ENCODE results near the gene TSPOAP1. TPM values are rescaled to one million over a fixed set of nuclear protein-coding genes. Genes with fewer than 3 reads are reported as not detected.

TSPOAP1 gene
- total RNA-seq, 2 experiments from 2014 or later, result 17.8 to 19.5 TPM

GRCh38 chr17:58353389-58353825 lies 24.8 kb upstream of the TSPOAP1 start:
- Mint-ChIP-seq H3K4me1 (ENCODE audit: low read depth) (peaks cover 44% of the 10 kb centered on the region), H3K27me3 (no peaks in the 10 kb centered on the region), H3K9me3 (no peaks in the 10 kb centered on the region), H3K4me3 (peak overlapping the region; percentile 99), H3K27ac (peak overlapping the region; percentile 98), H3K36me3 (ENCODE audit: low read depth) (peaks cover 42% of the 10 kb centered on the region)
- Histone ChIP-seq H3K27me3 (ENCODE audit: control insufficient read depth in 1 of 2, insufficient read depth in 2 of 2, low read length in 2 of 2) (no peaks in the 10 kb centered on the region), H3K9me3 (ENCODE audit: control insufficient read depth in 1 of 2, insufficient read depth in 1 of 2, low read length in 2 of 2) (no peaks in the 10 kb centered on the region), H3K4me3 (ENCODE audit: low read length) (no peak overlapping the region), H3K36me3 (ENCODE audit: insufficient read depth, low read length) (peaks cover 20% of the 10 kb centered on the region), H3K4me1 (ENCODE audit: insufficient read depth, low read length) (peaks cover 24% of the 10 kb centered on the region), H3K27ac (ENCODE audit: low read depth in 1 of 2, low read length in 2 of 2) (peak overlapping the region in 1 of 2 donors; percentile 9)
- TF ChIP-seq, protein P1, sequence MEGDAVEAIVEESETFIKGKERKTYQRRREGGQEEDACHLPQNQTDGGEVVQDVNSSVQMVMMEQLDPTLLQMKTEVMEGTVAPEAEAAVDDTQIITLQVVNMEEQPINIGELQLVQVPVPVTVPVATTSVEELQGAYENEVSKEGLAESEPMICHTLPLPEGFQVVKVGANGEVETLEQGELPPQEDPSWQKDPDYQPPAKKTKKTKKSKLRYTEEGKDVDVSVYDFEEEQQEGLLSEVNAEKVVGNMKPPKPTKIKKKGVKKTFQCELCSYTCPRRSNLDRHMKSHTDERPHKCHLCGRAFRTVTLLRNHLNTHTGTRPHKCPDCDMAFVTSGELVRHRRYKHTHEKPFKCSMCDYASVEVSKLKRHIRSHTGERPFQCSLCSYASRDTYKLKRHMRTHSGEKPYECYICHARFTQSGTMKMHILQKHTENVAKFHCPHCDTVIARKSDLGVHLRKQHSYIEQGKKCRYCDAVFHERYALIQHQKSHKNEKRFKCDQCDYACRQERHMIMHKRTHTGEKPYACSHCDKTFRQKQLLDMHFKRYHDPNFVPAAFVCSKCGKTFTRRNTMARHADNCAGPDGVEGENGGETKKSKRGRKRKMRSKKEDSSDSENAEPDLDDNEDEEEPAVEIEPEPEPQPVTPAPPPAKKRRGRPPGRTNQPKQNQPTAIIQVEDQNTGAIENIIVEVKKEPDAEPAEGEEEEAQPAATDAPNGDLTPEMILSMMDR (IDR thresholded peaks at IDR 0.05), result no peak
- ATAC-seq (ENCODE audit: poor library complexity) (no peak), DNase-seq (peak in 2 of 14 experiments; percentile 35 to 50)
- ChIA-PET POLR2A (interaction anchor here (0.6 to 16.0 kb wide), 11 partner anchors 9 to 446 kb away, joined by 3 to 508 read pairs (median 12); partner anchors contain the start of genes MTMR4, RNF43 and TSPOAP1), CTCF (interaction anchor here (4.8 to 5.3 kb wide), 2 partner anchors 9 to 36 kb away, joined by 22 to 47 read pairs; no protein-coding TSS in a partner anchor)
- intact Hi-C loops (cut with DNase I, micrococcal nuclease), result loop anchor here (2.0 to 5.0 kb wide), 3 partner anchors 17 to 366 kb away; partner anchors contain the start of gene VEZF1 (in 1 of the 2)

- no peak for ATAC-seq (ENCODE audit: poor library complexity)
- CTCF ChIA-PET, result interaction anchor here (1.0 to 5.3 kb wide), 6 partner anchors 9 to 65 kb away, joined by 3 to 47 read pairs (median 10); partner anchors contain the start of genes RNF43 and TSPOAP1
- TF ChIP-seq, protein P1 (IDR thresholded peaks at IDR 0.05), result no peak
- Mint-ChIP-seq H3K4me3 (peak overlapping the region; percentile 99), H3K9me3 (no peaks in the 10 kb centered on the region), H3K27me3 (no peaks in the 10 kb centered on the region), H3K27ac (peak overlapping the region; percentile 98), H3K36me3 (ENCODE audit: low read depth) (peaks cover 48% of the 10 kb centered on the region), H3K4me1 (ENCODE audit: low read depth) (peaks cover 51% of the 10 kb centered on the region)
- Histone ChIP-seq H3K9me3 (ENCODE audit: control insufficient read depth in 1 of 2, insufficient read depth in 1 of 2, low read length in 2 of 2) (no peaks in the 10 kb centered on the region), H3K36me3 (ENCODE audit: insufficient read depth, low read length) (peaks cover 26% of the 10 kb centered on the region), H3K4me3 (ENCODE audit: low read length) (peak overlapping the region; percentile 78), H3K27me3 (ENCODE audit: control insufficient read depth in 1 of 2, insufficient read depth in 2 of 2, low read length in 2 of 2) (no peaks in the 10 kb centered on the region), H3K4me1 (ENCODE audit: insufficient read depth, low read length) (peaks cover 25% of the 10 kb centered on the region), H3K27ac (ENCODE audit: low read depth in 1 of 2, low read length in 2 of 2) (peak overlapping the region; percentile 78 to 85)
- POLR2A ChIA-PET, result interaction anchor here (0.6 to 16.0 kb wide), 23 partner anchors 9 to 754 kb away, joined by 3 to 508 read pairs (median 4); partner anchors contain the start of genes HSF5, MRPS23, MTMR4 and RNF43
- intact Hi-C loops (cut with DNase I, micrococcal nuclease), result loop anchor here (1.0 to 5.0 kb wide), 4 partner anchors 16 to 365 kb away; partner anchors contain the start of genes RNF43 (in 2 of the 2) and VEZF1 (in 1 of the 2)
- DNase-seq, result peak in 6 of 14 experiments; percentile 13 to 51 (median 29)
Observed at GRCh38 chr17:58352596-58353388, 24.2 kb upstream of the TSPOAP1 start.

DNA sequence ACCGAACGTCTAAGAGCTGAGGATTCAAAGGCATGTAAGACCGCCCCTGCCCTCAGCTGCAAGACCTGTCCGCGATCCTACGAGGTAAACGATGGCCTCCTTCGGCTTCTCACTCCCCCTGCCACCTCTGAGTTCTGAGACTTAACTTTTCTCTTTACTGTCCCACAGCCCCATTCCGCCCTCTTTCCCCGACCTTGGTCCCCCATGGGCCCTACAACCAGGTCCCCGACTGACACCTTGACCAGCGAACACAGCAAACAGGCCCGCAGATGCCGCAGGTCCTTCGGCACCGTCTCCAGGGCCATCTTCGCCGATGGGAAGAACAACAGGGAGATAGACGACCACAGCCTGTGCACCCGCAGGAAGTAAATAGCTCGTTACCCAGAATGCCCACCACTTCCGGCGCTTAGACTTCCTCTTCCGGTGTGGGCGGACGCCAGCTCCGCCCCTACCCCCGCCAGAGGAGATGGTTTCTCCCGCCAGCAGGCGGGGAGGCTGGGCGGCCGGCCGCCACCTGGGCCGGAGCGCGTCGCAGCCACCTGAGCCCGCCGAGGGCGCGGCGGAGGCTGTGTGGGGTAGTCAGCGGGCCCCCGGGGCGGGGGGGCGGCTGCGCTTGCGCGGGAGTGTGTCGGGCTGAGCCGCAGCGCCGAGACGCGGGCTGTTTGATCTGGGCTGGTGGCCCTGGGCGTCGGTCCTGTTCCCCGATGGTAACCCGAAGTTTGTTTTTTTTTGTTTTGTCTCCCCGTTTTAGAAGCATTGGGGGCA lies 23.4 kb upstream of the TSPOAP1 start, which contains the start of gene SUPT4H1:
SUPT4H1 (minus strand) TSS at position 371 of the 765 bp plus-strand sequence; CDS start at position 305, 66 bp downstream.
- ATAC-seq (ENCODE audit: poor library complexity) (peak; percentile 87), DNase-seq (peak; percentile 83 to 98 (median 90))
- no peaks in the 10 kb centered on the region for H3K27me3 ChIP-seq (ENCODE audit: control insufficient read depth in 1 of 2, insufficient read depth in 2 of 2, low read length in 2 of 2)
- ChIA-PET CTCF (interaction anchor here (0.7 to 5.3 kb wide), 9 partner anchors 8 to 68 kb away, joined by 3 to 47 read pairs (median 7); partner anchors contain the start of genes RNF43 and TSPOAP1), POLR2A (interaction anchor here (0.7 to 16.0 kb wide), 24 partner anchors 10 to 755 kb away, joined by 3 to 508 read pairs (median 4); partner anchors contain the start of genes HSF5, MRPS23, MTMR4 and RNF43)
- Mint-ChIP-seq H3K27me3 (no peaks in the 10 kb centered on the region), H3K27ac (peak within 1 kb of the TSS; percentile 98), H3K36me3 (ENCODE audit: low read depth) (peaks cover 56% of the 10 kb centered on the region), H3K4me3 (peak within 1 kb of the TSS; percentile 99), H3K9me3 (no peaks in the 10 kb centered on the region), H3K4me1 (ENCODE audit: low read depth) (peaks cover 58% of the 10 kb centered on the region)
- TF ChIP-seq, protein P1 (IDR thresholded peaks at IDR 0.05), result no peak
- no peaks in the 10 kb centered on the region for H3K9me3 ChIP-seq (ENCODE audit: control insufficient read depth in 1 of 2, insufficient read depth in 1 of 2, low read length in 2 of 2)
- peaks cover 33% of the 10 kb centered on the region for H3K4me1 ChIP-seq (ENCODE audit: insufficient read depth, low read length)
- H3K27ac ChIP-seq (ENCODE audit: low read depth in 1 of 2, low read length in 2 of 2), result peak within 1 kb of the TSS; percentile 82 to 85
- H3K36me3 ChIP-seq (ENCODE audit: insufficient read depth, low read length), result peaks cover 34% of the 10 kb centered on the region
- intact Hi-C loops (cut with DNase I, micrococcal nuclease), result loop anchor here (1.0 to 5.0 kb wide), 4 partner anchors 15 to 365 kb away; partner anchors contain the start of genes RNF43 (in 2 of the 2) and VEZF1 (in 1 of the 2)
- H3K4me3 ChIP-seq (ENCODE audit: low read length), result peak within 1 kb of the TSS; percentile 78
